Activated naive CD4-positive, alpha-beta T cell treated with anti-CD3 and anti-CD28 coated beads, Interleukin-2, amount 50 U/mL, for 24 hours (primary cell): Measurements from ENCODE around the gene TXNRD2.

Source experiments
- H3K27ac Mint-ChIP-seq: one replicate; pipeline ENCODE4 v1.8.0; 2021; ENCODE audit warnings: mild to moderate bottlenecking, mixed read lengths
- H3K27me3 Mint-ChIP-seq: one replicate; pipeline ENCODE4 v1.8.0; 2021; ENCODE audit warnings: mixed read lengths
- H3K36me3 Mint-ChIP-seq: one replicate; pipeline ENCODE4 v1.8.0; 2021; ENCODE audit warnings: mixed read lengths
- H3K4me1 Mint-ChIP-seq: one replicate; pipeline ENCODE4 v1.8.0; 2021; ENCODE audit warnings: mixed read lengths
- H3K4me3 Mint-ChIP-seq: one replicate; pipeline ENCODE4 v1.8.0; 2021; ENCODE audit warnings: mild to moderate bottlenecking, mixed read lengths
- H3K9me3 Mint-ChIP-seq: one replicate; pipeline ENCODE4 v1.8.0; 2021; ENCODE audit warnings: mixed read lengths

TXNRD2 gene

GRCh38 chr22:19972652-19973550 is 31.3 kb upstream of the TXNRD2 start:
- Mint-ChIP-seq H3K27ac (no peak overlapping the region), H3K27me3 (no peaks in the 10 kb centered on the region), H3K36me3 (no peaks in the 10 kb centered on the region), H3K4me1 (peaks cover 15% of the 10 kb centered on the region), H3K9me3 (no peaks in the 10 kb centered on the region), H3K4me3 (no peak overlapping the region)

GRCh38 chr22:19972251-19972650 is 30.6 kb upstream of the TXNRD2 start:
- Mint-ChIP-seq H3K9me3 (no peaks in the 10 kb centered on the region), H3K4me1 (peaks cover 15% of the 10 kb centered on the region), H3K27me3 (no peaks in the 10 kb centered on the region), H3K36me3 (no peaks in the 10 kb centered on the region), H3K4me3 (no peak overlapping the region), H3K27ac (no peak overlapping the region)

GRCh38 chr22:19971276-19972124 is 29.9 kb upstream of the TXNRD2 start:
- no peak overlapping the region for H3K27ac Mint-ChIP-seq
- H3K9me3 Mint-ChIP-seq: no peaks in the 10 kb centered on the region
- no peaks in the 10 kb centered on the region for H3K27me3 Mint-ChIP-seq
- no peak overlapping the region for H3K4me3 Mint-ChIP-seq
- no peaks in the 10 kb centered on the region for H3K36me3 Mint-ChIP-seq
- H3K4me1 Mint-ChIP-seq: peaks cover 15% of the 10 kb centered on the region

GRCh38 chr22:19970479-19971275 is 29.1 kb upstream of the TXNRD2 start:
- Mint-ChIP-seq H3K27me3 (no peaks in the 10 kb centered on the region), H3K9me3 (no peaks in the 10 kb centered on the region), H3K36me3 (no peaks in the 10 kb centered on the region), H3K27ac (peak overlapping the region; percentile 35), H3K4me3 (peak overlapping the region; percentile 33), H3K4me1 (peaks cover 15% of the 10 kb centered on the region)

GRCh38 chr22:19970031-19970478 is 28.4 kb upstream of the TXNRD2 start:
- Mint-ChIP-seq H3K9me3 (no peaks in the 10 kb centered on the region), H3K36me3 (no peaks in the 10 kb centered on the region), H3K4me1 (peaks cover 10% of the 10 kb centered on the region)

GRCh38 chr22:19969141-19969928 is 27.7 kb upstream of the TXNRD2 start:
- H3K4me1 Mint-ChIP-seq: peaks cover 6% of the 10 kb centered on the region
- H3K27me3 Mint-ChIP-seq: no peaks in the 10 kb centered on the region
- no peaks in the 10 kb centered on the region for H3K36me3 Mint-ChIP-seq
- no peaks in the 10 kb centered on the region for H3K9me3 Mint-ChIP-seq
- no peak overlapping the region for H3K27ac Mint-ChIP-seq
- H3K4me3 Mint-ChIP-seq: no peak overlapping the region

More at GRCh38 chr22:19970031-19970478, 28.4 kb upstream of the TXNRD2 start:
- H3K27me3 Mint-ChIP-seq: no peaks in the 10 kb centered on the region
- H3K27ac Mint-ChIP-seq: no peak overlapping the region
- H3K4me3 Mint-ChIP-seq: no peak overlapping the region

GRCh38 chr22:19968450-19968891 is 26.9 kb upstream of the TXNRD2 start:
- Mint-ChIP-seq H3K36me3 (no peaks in the 10 kb centered on the region), H3K4me1 (peaks cover 6% of the 10 kb centered on the region), H3K4me3 (no peak overlapping the region), H3K27me3 (no peaks in the 10 kb centered on the region), H3K27ac (no peak overlapping the region), H3K9me3 (no peaks in the 10 kb centered on the region)

- no peak overlapping the region for H3K4me3 Mint-ChIP-seq
- peaks cover 6% of the 10 kb centered on the region for H3K4me1 Mint-ChIP-seq
- H3K27me3 Mint-ChIP-seq: no peaks in the 10 kb centered on the region
- no peaks in the 10 kb centered on the region for H3K36me3 Mint-ChIP-seq
- H3K27ac Mint-ChIP-seq: no peak overlapping the region
- no peaks in the 10 kb centered on the region for H3K9me3 Mint-ChIP-seq
Observed at GRCh38 chr22:19967850-19968449, 26.3 kb upstream of the TXNRD2 start.

GRCh38 chr22:19966908-19967750 is 25.5 kb upstream of the TXNRD2 start:
- Mint-ChIP-seq H3K9me3 (no peaks in the 10 kb centered on the region), H3K4me1 (peaks cover 6% of the 10 kb centered on the region), H3K36me3 (no peaks in the 10 kb centered on the region), H3K27ac (no peak overlapping the region), H3K4me3 (no peak overlapping the region), H3K27me3 (no peaks in the 10 kb centered on the region)

- Mint-ChIP-seq H3K27ac (no peak overlapping the region), H3K4me1 (peaks cover 6% of the 10 kb centered on the region), H3K4me3 (no peak overlapping the region), H3K36me3 (no peaks in the 10 kb centered on the region), H3K9me3 (no peaks in the 10 kb centered on the region), H3K27me3 (no peaks in the 10 kb centered on the region)
Observed at GRCh38 chr22:19965771-19966709, 24.4 kb upstream of the TXNRD2 start.

- H3K27ac Mint-ChIP-seq: no peak overlapping the region
- no peaks in the 10 kb centered on the region for H3K27me3 Mint-ChIP-seq
- no peaks in the 10 kb centered on the region for H3K9me3 Mint-ChIP-seq
- no peaks in the 10 kb centered on the region for H3K4me1 Mint-ChIP-seq
- H3K36me3 Mint-ChIP-seq: no peaks in the 10 kb centered on the region
- H3K4me3 Mint-ChIP-seq: no peak overlapping the region
Observed at GRCh38 chr22:19964701-19965386, 23.2 kb upstream of the TXNRD2 start.

- no peak overlapping the region for H3K4me3 Mint-ChIP-seq
- no peaks in the 10 kb centered on the region for H3K36me3 Mint-ChIP-seq
- no peaks in the 10 kb centered on the region for H3K27me3 Mint-ChIP-seq
- H3K9me3 Mint-ChIP-seq: no peaks in the 10 kb centered on the region
- H3K27ac Mint-ChIP-seq: no peak overlapping the region
- H3K4me1 Mint-ChIP-seq: no peaks in the 10 kb centered on the region
Observed at GRCh38 chr22:19963863-19964642, 22.4 kb upstream of the TXNRD2 start.
